Lung (tissue), 12 donors: Measurements from ENCODE around the gene CLEC2D. TPM values are rescaled to one million over a fixed set of nuclear protein-coding genes. Genes with fewer than 3 reads are reported as not detected.
A peak's percentile ranks its signal among the peaks of the same experiment; 100 is the strongest.

Experiments used
- ATAC-seq: fragments of 200-7000 bp; cut with Tn5 transposase; one replicate; pipeline ENCODE4 v1.9.1; 2020; ENCODE audit warnings: moderate number of reproducible peaks; ENCODE audit not compliant: insufficient read depth, low FRiP score
- DNase-seq, 3 donors: peaks; one replicate each; pipeline ENCODE4 v3.0.0-alpha.2; 2013 to 2017
- H3K27ac ChIP-seq, 2 donors: one replicate each; pipeline ENCODE4 v1.5.1; 2013; ENCODE audit warnings: mild to moderate bottlenecking in 2 of 2, moderate library complexity in 2 of 2, control low read depth in 1 of 2, inconsistent platforms in 1 of 2, low read depth in 1 of 2, low read length in 1 of 2
- H3K27me3 ChIP-seq, 3 donors: one replicate each; pipeline ENCODE4 v1.5.1; 2013; ENCODE audit warnings: low read length in 2 of 3; ENCODE audit not compliant: control insufficient read depth in 3 of 3, insufficient read depth in 3 of 3
- H3K36me3 ChIP-seq, 4 donors: one replicate each; pipeline ENCODE4 v1.5.1; 2013; ENCODE audit warnings: low read length in 4 of 4, mild to moderate bottlenecking in 1 of 4, moderate library complexity in 1 of 4; ENCODE audit not compliant: control insufficient read depth in 4 of 4, insufficient read depth in 4 of 4
- H3K4me1 ChIP-seq, 5 donors: one replicate each; pipeline ENCODE4 v1.5.1; 2013; ENCODE audit warnings: low read length in 5 of 5, mild to moderate bottlenecking in 2 of 5, moderate library complexity in 1 of 5; ENCODE audit not compliant: control insufficient read depth in 5 of 5, insufficient read depth in 5 of 5
- H3K4me3 ChIP-seq: one replicate; pipeline ENCODE4 v1.5.1; 2013; ENCODE audit warnings: mild to moderate bottlenecking, control low read depth, moderate library complexity
- H3K9ac ChIP-seq, 2 donors: one replicate each; pipeline ENCODE4 v1.5.1; 2013; ENCODE audit warnings: low read length in 2 of 2, control low read depth in 1 of 2; ENCODE audit not compliant: insufficient read depth in 1 of 2
- H3K9me3 ChIP-seq, 4 donors: one replicate each; pipeline ENCODE4 v1.5.1; 2013; ENCODE audit warnings: low read length in 3 of 4, mild to moderate bottlenecking in 1 of 4, moderate library complexity in 1 of 4; ENCODE audit not compliant: control insufficient read depth in 4 of 4, insufficient read depth in 3 of 4
- CTCF ChIP-seq: IDR thresholded peaks from 2 replicates; pipeline ENCODE4 v1.5.1; 2012; ENCODE audit warnings: mild to moderate bottlenecking; ENCODE audit errors: control extremely low read depth, extremely low read depth
- WGBS, 2 donors: extraction: QIAGEN DNeasy Blood & Tissue Kit; methylation state at CpG; one replicate each; pipeline ENCODE4 v1.1.7; 2013; 5-methylcytosine and 5-hydroxymethylcytosine counted together
- polyA plus RNA-seq, 2 donors: library from polyadenylated mRNA; stranded (reverse); fragments of 200-250 nt; gene quantifications; one replicate each; pipeline ENCODE4 v1.2.1, GENCODE V29; 2013
- total RNA-seq, 2 donors: library from RNA; depleted of rRNA in 1 of 2; stranded (reverse); fragments of >200 nt in 1 of 2; gene quantifications; one replicate each; pipeline ENCODE4 v1.2.1, GENCODE V29; 2014 to 2021
- donor health status: control.
- donor health status: control.
- donor health status: Bipolar disorder and iron deficiency.
- donor health status: healthy.
- donor health status: DM: yes; HTN: yes; CAD: no.

The CLEC2D gene
- total and polyA plus RNA-seq, 4 donors = 4.4 to 30.5 (median 9.0) TPM

GRCh38 chr12:9697619-9698018 lies 28.1 kb downstream of the CLEC2D start:
- peaks cover 0 to 21% (median 12%) of the 10 kb centered on the region in 4 donors for H3K36me3 ChIP-seq
- peaks cover 0 to 4% (median 0%) of the 10 kb centered on the region in 4 donors for H3K9me3 ChIP-seq
- H3K9ac ChIP-seq = no peak overlapping the region
- no peak for ATAC-seq
- no peaks in the 10 kb centered on the region for H3K27me3 ChIP-seq
- no peak for TF ChIP-seq CTCF
- no peak overlapping the region for H3K4me3 ChIP-seq
- H3K27ac ChIP-seq = no peak overlapping the region
- H3K4me1 ChIP-seq = peaks cover 0 to 10% (median 0%) of the 10 kb centered on the region in 5 donors
- DNase-seq = no peak

GRCh38 chr12:9698681-9699080 lies 29.2 kb downstream of the CLEC2D start:
- Histone ChIP-seq H3K9ac (no peak overlapping the region), H3K4me3 (no peak overlapping the region), H3K27ac (no peak overlapping the region), H3K4me1 (peaks cover 0 to 10% (median 0%) of the 10 kb centered on the region in 5 donors), H3K36me3 (peaks cover 0 to 15% (median 11%) of the 10 kb centered on the region in 4 donors), H3K9me3 (peaks cover 0 to 4% (median 0%) of the 10 kb centered on the region in 4 donors), H3K27me3 (no peaks in the 10 kb centered on the region)
- DNase-seq (no peak), ATAC-seq (no peak)
- WGBS, 2 donors = 37 to 67% methylated on average over 2 of the region's 2 CpGs
- TF ChIP-seq CTCF = no peak

- Histone ChIP-seq H3K9ac (no peak overlapping the region), H3K27ac (peak overlapping the region in 1 of 2 donors; percentile 70), H3K27me3 (no peaks in the 10 kb centered on the region), H3K36me3 (peaks cover 0 to 13% (median 9%) of the 10 kb centered on the region in 4 donors), H3K4me1 (peaks cover 0 to 10% (median 0%) of the 10 kb centered on the region in 5 donors), H3K4me3 (no peak overlapping the region), H3K9me3 (peaks cover 0 to 4% (median 0%) of the 10 kb centered on the region in 4 donors)
- 59 to 77% methylated on average over 1 of the region's 1 CpG for WGBS, 2 donors
- no peak for TF ChIP-seq CTCF
- DNase-seq (no peak), ATAC-seq (no peak)
Observed at GRCh38 chr12:9699269-9699897, 29.9 kb downstream of the CLEC2D start.
